IPS-NIHi7 (cell line): ENCODE results near the gene POTEG.
"Not testable (repeated sequence)": the region's sequence is repeated elsewhere in the genome, so short reads cannot be mapped to it uniquely, and the experiment has no call there.

ENCODE experiments used
- DNase-seq: peaks from one replicate; pipeline ENCODE4 v3.0.0; 2012; ENCODE audit warnings: mixed read lengths; ENCODE audit errors: extremely low spot score

The POTEG gene

GRCh38 chr14:19374451-19374903 lies 59.7 kb downstream of the POTEG start:
- peak; percentile 4 for DNase-seq

DNA sequence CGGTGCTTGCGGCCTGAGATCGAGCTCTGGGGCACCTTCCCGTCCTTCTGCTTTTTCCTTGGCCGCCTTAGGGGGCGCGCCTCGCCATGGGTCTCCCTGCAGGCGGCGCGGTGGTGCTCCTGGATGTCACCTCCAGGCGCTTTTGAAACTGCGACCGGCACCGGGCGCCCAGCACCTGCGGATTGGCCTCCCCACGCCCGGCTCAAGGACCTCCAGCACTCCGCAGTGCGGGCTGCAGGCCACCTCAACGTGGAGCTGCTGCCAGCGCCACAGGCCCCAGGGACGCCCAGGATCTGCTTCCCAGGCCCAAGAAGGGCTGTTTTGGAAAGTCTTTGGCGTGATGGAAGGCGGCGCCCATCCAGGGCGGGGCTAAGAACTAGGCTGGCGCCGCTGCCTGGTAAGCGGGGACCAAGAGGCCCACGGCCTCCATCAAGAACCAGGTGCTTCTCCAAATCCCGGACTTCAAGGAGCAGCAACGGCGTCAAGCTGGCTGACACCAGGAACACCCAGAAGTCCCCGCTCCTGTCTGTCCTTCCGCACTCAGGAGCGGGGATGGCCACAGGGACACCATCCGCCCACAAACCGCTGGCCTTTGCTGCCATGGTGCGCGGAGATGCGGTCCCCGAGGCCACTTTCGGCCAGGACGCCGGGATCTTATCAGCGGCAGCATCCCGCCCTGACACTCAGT lies 61.2 kb downstream of the POTEG start:
- peak; percentile 9 for DNase-seq

- not testable (repeated sequence) for DNase-seq
These were observed 62.4 kb downstream of the POTEG start for GRCh38 chr14:19371767-19372166.

DNA sequence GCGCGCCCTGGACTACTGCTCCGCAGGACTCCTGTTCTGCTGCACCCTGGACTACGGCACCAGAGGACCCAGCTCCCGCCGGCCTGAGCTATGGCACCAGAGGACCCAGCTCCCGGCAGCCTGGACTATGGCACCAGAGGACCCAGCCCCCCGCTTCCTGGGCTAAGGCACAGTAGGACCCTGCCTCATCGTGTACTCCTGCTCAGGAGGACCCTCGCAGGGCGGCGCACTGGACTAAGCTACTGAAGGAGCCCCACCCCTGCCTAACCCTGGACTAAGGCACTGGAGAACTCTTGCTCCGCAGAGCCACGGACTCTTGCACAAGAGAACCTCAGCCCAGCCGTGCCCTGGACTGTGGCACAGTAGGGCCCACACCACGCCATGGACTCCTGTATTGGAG lies 71.3 kb downstream of the POTEG start:
- not testable (repeated sequence) for DNase-seq

GRCh38 chr14:19362323-19362722 lies 71.8 kb downstream of the POTEG start:
- DNase-seq = not testable (repeated sequence)

DNA sequence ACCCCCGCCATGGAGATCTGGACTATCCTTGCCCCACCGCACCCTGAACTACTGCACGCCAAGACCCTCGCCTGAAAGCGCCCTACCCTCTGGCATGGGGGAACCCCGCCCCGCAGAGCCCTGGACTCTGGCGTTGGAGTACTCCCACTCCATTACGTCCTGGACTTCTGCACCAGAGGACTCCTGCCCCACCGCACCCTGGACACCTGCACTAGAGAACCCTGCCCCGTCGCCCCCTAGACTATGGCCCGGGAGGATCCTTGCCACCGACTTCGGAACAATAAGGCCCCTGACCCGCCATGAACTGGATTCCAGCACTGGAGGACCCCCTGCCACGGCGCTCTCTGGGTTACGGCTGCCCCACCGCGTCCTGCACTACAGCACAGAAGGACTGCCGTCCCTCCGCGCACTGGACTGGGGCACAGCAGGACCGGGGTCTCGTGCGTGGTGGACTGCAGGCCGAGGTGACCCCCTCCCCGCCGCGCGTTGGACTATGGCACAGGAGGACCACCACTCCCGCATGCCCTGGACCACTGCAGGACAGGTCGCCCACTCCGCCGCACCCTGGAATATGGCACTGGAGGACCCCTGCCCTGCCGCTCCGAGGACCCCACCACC lies 72.4 kb downstream of the POTEG start:
- DNase-seq = not testable (repeated sequence)

DNA sequence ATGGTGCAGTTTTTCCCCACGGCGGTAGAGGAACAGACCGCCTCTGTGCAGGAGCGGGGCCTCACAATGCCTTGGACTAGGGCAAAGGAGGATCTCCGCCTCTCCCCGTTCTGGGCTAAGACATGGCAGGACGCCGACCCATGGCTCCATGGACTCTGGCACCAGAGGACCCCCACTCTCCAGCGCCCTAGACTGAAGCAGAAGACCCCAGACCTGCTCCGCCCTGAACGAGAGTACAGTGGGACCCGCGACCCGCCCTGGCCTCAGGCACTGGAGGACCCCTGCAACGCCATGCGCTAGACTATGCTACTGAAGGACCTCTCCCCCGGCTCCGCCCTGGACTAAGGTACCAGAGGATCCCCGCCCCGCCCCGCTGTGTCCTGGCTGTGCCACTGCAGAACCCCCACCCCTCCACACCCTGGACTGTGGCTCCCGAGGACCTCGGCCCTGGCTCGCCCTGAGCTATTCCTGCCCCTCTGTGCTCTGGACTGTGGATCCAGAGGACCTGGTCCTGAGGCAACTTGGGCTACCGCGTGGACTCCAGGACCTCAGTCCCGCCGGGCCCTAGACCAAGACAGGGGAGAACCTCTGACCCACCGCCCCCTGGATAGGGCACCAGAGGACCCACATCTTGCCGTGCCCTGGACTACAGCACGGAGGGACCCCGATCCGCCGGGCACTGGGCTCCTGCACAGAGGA lies 73.1 kb downstream of the POTEG start:
- DNase-seq = not testable (repeated sequence)
